ENCODE data around the gene BRIP1. TPM values are rescaled to one million over a fixed set of nuclear protein-coding genes. Genes with fewer than 3 reads are reported as not detected.
"Not testable (repeated sequence)": the region's sequence is repeated elsewhere in the genome, so short reads cannot be mapped to it uniquely, and the experiment has no call there.

The BRIP1 gene
- total RNA-seq, 1 donor from 2014 or later, result 18.9 TPM

GRCh38 chr17:61783556-61784304 lies 79.6 kb downstream of the BRIP1 start:
- Mint-ChIP-seq H3K27me3 (no peaks in the 10 kb centered on the region), H3K27ac (no peak overlapping the region), H3K9me3 (no peaks in the 10 kb centered on the region), H3K4me3 (no peak overlapping the region), H3K36me3 (peaks cover 4% of the 10 kb centered on the region), H3K4me1 (ENCODE audit: unreplicated experiment) (no peaks in the 10 kb centered on the region)
- TF ChIP-seq CTCF (conservative IDR thresholded peaks at IDR 0.05), result no peak
- no peak for DNase-seq (ENCODE audit: extremely low spot score, unreplicated experiment)

GRCh38 chr17:61783120-61783519 lies 80.2 kb downstream of the BRIP1 start:
- H3K27ac Mint-ChIP-seq, result no peak overlapping the region
- H3K9me3 Mint-ChIP-seq, result no peaks in the 10 kb centered on the region
- no peaks in the 10 kb centered on the region for H3K27me3 Mint-ChIP-seq
- no peak for TF ChIP-seq CTCF (conservative IDR thresholded peaks at IDR 0.05)
- peaks cover 4% of the 10 kb centered on the region for H3K36me3 Mint-ChIP-seq
- no peaks in the 10 kb centered on the region for H3K4me1 Mint-ChIP-seq (ENCODE audit: unreplicated experiment)
- no peak for DNase-seq (ENCODE audit: extremely low spot score, unreplicated experiment)
- H3K4me3 Mint-ChIP-seq, result no peak overlapping the region

GRCh38 chr17:61782683-61783082 lies 80.6 kb downstream of the BRIP1 start:
- Mint-ChIP-seq H3K36me3 (peaks cover 4% of the 10 kb centered on the region), H3K27me3 (no peaks in the 10 kb centered on the region), H3K4me3 (no peak overlapping the region), H3K9me3 (no peaks in the 10 kb centered on the region), H3K4me1 (ENCODE audit: unreplicated experiment) (no peaks in the 10 kb centered on the region), H3K27ac (no peak overlapping the region)
- no peak for TF ChIP-seq CTCF (conservative IDR thresholded peaks at IDR 0.05)
- DNase-seq (ENCODE audit: extremely low spot score, unreplicated experiment), result no peak

GRCh38 chr17:61775364-61775763 lies 88.0 kb downstream of the BRIP1 start:
- Mint-ChIP-seq H3K27ac (no peak overlapping the region), H3K4me1 (ENCODE audit: unreplicated experiment) (no peaks in the 10 kb centered on the region), H3K9me3 (peaks cover 4% of the 10 kb centered on the region), H3K36me3 (peaks cover 23% of the 10 kb centered on the region), H3K27me3 (no peaks in the 10 kb centered on the region), H3K4me3 (no peak overlapping the region)
- no peak for DNase-seq (ENCODE audit: extremely low spot score, unreplicated experiment)
- TF ChIP-seq CTCF (conservative IDR thresholded peaks at IDR 0.05), result no peak

- H3K4me1 Mint-ChIP-seq (ENCODE audit: unreplicated experiment), result no peaks in the 10 kb centered on the region
- no peak overlapping the region for H3K4me3 Mint-ChIP-seq
- peaks cover 27% of the 10 kb centered on the region for H3K36me3 Mint-ChIP-seq
- no peak for TF ChIP-seq CTCF (conservative IDR thresholded peaks at IDR 0.05)
- H3K27ac Mint-ChIP-seq, result no peak overlapping the region
- DNase-seq (ENCODE audit: extremely low spot score, unreplicated experiment), result no peak
- H3K27me3 Mint-ChIP-seq, result no peaks in the 10 kb centered on the region
- H3K9me3 Mint-ChIP-seq, result peaks cover 4% of the 10 kb centered on the region
These were observed 88.6 kb downstream of the BRIP1 start for GRCh38 chr17:61774724-61775123.

GRCh38 chr17:61774087-61774486 lies 89.2 kb downstream of the BRIP1 start:
- not testable (repeated sequence) for H3K27me3 Mint-ChIP-seq; H3K27ac Mint-ChIP-seq; DNase-seq (ENCODE audit: extremely low spot score, unreplicated experiment); H3K4me1 Mint-ChIP-seq (ENCODE audit: unreplicated experiment); H3K4me3 Mint-ChIP-seq; H3K9me3 Mint-ChIP-seq
- peaks cover 27% of the 10 kb centered on the region for H3K36me3 Mint-ChIP-seq
